Retinal pigment epithelial cell (primary cell): Measurements from ENCODE around the gene YWHAG.
"Not testable (repeated sequence)": the region's sequence is repeated elsewhere in the genome, so short reads cannot be mapped to it uniquely, and the experiment has no call there.

ENCODE experiments used
- DNase-seq: peaks from one replicate; pipeline ENCODE4 v3.0.0-alpha.2; 2010; ENCODE audit warnings: low read depth
- H3K4me3 ChIP-seq: 2 replicates; pipeline ENCODE4 v1.5.1; 2011; ENCODE audit warnings: mild to moderate bottlenecking, low read length, control low read depth, moderate library complexity
- TF ChIP-seq, protein P1 (sequence below): conservative IDR thresholded peaks from 2 replicates; pipeline ENCODE4 v1.5.1; 2011; ENCODE audit warnings: low read depth, low read length, control low read depth, inconsistent platforms

YWHAG gene

DNA sequence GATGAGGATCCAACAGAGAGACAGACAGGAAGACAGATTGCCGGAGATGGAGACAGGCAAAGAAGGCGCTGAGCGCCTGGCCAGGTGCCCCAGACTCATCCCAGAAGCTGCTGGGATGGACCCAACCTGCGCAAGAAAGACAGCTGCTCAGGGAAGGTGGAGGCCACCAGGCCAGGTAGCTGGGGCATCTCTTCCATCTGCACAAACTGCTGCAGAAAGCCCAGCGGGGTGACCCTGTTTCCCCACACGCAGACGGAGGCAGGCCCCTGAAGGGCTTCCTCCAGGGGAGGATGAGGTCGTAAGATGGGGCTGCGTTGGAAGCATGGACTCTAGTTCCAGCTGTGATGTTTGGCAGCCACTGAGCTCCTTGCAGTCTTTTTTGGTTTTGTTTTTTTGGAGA lies 16.5 kb upstream of the YWHAG start:
- DNase-seq, result no peak
- TF ChIP-seq, protein P1, sequence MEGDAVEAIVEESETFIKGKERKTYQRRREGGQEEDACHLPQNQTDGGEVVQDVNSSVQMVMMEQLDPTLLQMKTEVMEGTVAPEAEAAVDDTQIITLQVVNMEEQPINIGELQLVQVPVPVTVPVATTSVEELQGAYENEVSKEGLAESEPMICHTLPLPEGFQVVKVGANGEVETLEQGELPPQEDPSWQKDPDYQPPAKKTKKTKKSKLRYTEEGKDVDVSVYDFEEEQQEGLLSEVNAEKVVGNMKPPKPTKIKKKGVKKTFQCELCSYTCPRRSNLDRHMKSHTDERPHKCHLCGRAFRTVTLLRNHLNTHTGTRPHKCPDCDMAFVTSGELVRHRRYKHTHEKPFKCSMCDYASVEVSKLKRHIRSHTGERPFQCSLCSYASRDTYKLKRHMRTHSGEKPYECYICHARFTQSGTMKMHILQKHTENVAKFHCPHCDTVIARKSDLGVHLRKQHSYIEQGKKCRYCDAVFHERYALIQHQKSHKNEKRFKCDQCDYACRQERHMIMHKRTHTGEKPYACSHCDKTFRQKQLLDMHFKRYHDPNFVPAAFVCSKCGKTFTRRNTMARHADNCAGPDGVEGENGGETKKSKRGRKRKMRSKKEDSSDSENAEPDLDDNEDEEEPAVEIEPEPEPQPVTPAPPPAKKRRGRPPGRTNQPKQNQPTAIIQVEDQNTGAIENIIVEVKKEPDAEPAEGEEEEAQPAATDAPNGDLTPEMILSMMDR, result no peak
- no peak overlapping the region for H3K4me3 ChIP-seq

DNA sequence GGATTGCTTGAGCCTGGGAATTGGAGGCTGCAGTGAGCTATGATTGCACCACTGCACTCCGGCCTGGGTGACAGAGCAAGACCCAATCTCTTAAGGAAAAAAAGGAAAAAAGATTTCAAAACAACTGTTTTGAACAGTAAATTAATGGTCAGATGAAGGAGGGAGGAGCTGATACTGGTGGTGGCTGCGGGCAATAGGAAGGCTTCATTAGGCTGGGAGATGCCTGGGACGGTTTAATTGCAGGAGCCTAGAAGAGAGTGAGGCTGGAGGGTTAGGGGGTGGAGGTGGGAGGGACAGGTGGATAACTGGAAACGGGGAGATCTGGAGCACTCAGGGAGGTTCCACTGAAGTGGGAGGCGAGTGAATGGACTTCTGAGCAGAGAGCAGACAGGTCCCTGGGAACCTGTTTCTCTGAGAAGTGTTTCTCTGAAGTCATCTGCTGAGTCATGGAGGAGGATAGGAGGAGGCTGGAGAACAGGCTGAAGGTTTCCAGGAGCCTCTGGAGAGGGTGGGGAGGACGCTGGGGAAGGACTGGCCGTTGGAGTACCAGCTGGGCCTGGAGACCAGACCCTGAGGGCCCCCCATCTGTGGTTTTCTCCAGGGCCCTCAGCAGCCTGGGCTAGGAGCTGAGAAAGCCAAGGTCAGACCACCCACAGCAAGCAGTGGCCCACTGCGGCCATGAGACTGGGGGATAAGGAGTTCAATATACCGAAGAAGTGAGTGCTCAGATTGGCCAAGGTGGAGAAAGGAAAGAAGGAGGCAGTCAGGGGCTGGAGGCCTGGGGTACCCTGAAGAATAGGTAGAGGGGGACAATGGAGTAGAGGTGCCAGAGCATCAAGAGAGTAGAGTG lies 14.4 kb upstream of the YWHAG start:
- TF ChIP-seq, protein P1, result no peak
- no peak overlapping the region for H3K4me3 ChIP-seq
- DNase-seq, result peak; percentile 32

DNA sequence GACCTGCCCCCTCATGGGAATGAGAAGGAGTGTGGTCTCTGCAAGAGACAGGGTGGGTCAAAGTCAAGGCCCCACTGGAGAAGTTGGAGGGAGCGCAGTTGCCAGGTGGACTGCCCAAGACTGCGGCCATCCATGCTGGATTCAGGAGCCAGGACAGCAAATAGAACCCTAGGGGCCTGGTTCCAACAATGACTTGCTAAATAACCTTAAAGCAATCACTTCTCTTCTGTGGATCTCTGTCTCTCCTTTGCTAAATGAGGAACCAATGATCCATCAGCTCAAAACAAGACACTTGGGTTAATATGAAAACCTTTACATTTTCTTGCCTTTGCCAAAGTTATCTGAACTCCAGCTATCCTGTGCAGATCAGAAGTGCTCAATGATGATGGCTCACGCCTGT lies 12.6 kb upstream of the YWHAG start:
- TF ChIP-seq, protein P1, result no peak
- DNase-seq, result no peak
- H3K4me3 ChIP-seq, result no peak overlapping the region

DNA sequence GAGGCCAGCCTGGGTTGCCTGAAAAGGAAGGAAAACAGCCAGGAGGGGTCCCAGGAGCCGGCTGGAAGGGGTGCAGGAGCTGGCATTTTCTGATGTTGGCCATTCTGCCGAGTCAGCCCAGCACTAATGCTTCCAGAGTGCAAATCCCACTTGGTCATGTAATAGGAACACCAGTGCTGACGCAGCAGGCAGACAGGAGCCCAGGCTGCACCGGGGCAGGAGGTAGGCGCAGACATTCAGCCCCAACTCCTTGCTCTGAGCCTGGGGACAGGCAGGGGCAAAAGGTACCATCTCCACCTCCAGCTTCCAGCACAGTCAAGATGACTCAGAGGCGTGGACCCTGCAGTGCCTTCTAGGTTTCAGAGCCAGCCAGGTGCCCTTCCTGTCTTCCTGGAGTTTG lies 10.2 kb upstream of the YWHAG start:
- TF ChIP-seq, protein P1, result no peak
- no peak for DNase-seq
- no peak overlapping the region for H3K4me3 ChIP-seq

DNA sequence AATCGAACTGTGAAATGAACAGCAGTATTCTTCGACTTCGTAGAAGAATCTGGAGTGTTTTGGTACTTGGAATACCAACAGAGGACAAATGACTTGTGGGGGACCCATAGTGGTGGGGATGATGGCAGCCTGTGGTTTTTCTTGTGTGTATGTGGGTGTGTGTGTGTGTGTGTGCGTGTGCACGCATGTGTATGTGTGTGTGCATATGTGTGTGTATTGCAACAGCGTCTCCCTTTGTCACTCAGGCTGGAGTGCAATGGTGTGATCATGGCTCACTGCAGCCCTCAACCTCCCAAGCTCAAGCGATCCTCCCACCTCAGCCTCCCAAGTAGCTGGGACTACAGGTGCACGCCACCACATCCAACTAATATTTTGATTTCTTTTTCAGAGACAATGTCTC lies 9.4 kb upstream of the YWHAG start:
- no peak overlapping the region for H3K4me3 ChIP-seq
- DNase-seq, result no peak
- TF ChIP-seq, protein P1, result no peak

DNA sequence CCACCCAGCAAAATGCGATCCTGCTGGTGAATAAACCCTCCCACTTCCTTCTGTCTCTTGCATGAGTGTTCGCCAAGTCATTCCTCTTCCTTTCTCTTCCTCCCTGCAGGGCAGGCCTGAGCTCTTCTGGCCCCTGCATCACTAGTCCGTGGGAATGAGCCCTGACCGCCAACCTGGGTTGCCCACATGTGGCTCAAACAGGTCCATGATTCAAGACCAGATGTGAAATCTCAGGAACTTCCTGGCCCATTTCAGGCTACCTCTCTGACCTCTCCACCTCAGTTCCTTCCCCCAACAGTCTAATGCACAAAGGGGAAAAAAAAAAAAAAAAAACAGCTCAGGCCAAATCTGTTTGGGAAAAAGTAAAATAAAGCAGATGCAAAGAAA lies 5.4 kb upstream of the YWHAG start:
- TF ChIP-seq, protein P1, result no peak
- DNase-seq, result no peak
- H3K4me3 ChIP-seq, result no peak overlapping the region

DNA sequence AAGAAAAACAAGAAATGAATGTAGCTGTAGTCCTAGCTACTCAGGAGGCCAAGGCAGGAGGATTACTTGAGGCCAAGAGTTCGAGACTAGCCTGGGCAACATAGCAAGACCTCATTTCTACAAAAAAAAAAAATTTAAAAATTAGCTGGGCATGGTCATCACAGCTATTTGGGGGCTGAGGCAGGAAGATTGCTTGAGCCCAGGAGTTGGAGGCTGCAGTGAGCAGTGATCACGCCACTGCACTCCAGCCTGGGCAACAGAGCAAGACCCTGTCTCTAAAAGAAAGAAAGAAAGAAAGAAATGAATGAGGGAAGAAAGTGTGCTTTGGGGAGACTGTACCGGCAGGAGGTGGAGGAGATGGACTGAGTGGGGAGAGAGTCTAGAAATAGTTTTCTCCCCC lies 5.0 kb upstream of the YWHAG start:
- not testable (repeated sequence) for DNase-seq

More for the DNA sequence above, 5.0 kb upstream of the YWHAG start:
- not testable (repeated sequence) for H3K4me3 ChIP-seq
